ENCODE data around the gene HES4.

Gene HES4

GRCh38 chr1:953524-954320, 46.2 kb downstream of the HES4 start:
- DNase-seq (ENCODE audit: low read depth in 2 of 2, low spot score in 1 of 2): no peak

- no peak for DNase-seq (ENCODE audit: low read depth in 2 of 2, low spot score in 1 of 2)
These were observed 47.3 kb downstream of the HES4 start for GRCh38 chr1:952603-953002.

GRCh38 chr1:952201-952600, 47.7 kb downstream of the HES4 start:
- DNase-seq (ENCODE audit: low read depth in 2 of 2, low spot score in 1 of 2): no peak

- DNase-seq (ENCODE audit: low read depth in 2 of 2, low spot score in 1 of 2): no peak
These were observed 48.5 kb downstream of the HES4 start for GRCh38 chr1:951364-951763.

GRCh38 chr1:950881-951280, 49.0 kb downstream of the HES4 start:
- no peak for DNase-seq (ENCODE audit: low read depth in 2 of 2, low spot score in 1 of 2)

- no peak for DNase-seq (ENCODE audit: low read depth in 2 of 2, low spot score in 1 of 2)
These were observed 49.6 kb downstream of the HES4 start for GRCh38 chr1:950268-950667.
